NCI-H1930 (cell line): ENCODE measurements around the gene PLEKHG5.
"Not testable (repeated sequence)": the region's sequence is repeated elsewhere in the genome, so short reads cannot be mapped to it uniquely, and the experiment has no call there.

Experiments used
- DNase-seq, 2 experiments: peaks; one replicate each; lab custom pipeline; 2025; lab: John Stamatoyannopoulos, UW

The PLEKHG5 gene

DNA sequence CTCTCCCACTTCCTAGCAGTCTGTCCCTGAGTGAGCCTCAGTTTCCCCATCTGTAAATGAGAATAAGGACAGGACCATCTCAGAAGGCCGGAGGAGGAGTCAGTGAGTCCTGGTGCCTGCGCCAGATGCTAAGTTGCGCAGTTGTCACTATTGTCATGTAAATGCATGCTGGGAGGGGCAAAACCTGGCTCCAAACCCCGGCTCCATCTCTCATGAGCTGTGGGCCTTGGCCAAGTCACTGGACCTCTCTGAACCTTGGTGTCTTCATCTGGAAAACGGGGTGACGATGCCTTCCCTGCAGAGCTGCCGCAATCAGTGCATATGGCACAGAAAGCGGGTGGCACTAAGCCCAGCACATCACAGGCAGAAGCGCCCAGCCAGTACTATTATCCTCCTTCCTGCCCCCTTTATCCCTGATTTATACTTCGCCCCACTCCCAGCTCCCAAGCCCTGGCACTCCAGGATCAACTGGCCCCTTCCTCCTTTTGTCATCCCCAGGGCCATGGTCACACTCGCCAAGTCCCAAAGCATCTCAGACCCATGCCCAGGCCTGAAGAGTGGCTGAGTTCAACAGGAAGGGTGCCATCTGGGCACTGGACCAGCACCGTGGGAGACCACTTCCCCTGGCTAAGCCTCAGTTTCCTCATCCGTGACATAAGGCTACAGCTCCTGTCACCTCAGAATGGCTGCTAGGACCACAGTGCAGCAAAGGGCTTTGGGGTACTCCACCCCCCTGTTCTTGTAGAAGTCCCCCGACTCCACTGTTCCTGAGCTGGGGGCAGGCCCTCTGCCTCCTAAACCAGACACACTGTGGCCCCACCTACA, 4.3 kb upstream of the PLEKHG5 start:
- no peak for DNase-seq

DNA sequence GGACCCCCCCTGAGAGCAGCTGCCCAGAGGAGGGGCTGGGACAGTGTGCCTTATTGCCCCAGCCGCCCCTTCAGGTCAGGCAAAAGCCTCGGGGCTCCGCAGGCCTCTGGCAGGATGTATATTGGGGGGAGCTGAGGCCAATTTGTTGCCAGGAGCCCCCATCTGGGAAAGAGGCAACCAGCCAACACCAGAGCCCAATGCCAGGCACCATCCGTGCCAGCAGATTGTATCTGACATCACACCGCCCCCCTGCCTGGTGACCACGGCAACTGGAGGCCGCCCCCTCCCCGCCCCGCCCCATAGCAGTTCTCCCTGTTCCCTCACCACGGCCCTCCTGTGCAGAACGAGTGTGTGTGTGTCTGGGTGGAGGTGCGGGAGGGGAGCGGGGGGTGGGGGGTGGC, 3.6 kb upstream of the PLEKHG5 start:
- no peak for DNase-seq

DNA sequence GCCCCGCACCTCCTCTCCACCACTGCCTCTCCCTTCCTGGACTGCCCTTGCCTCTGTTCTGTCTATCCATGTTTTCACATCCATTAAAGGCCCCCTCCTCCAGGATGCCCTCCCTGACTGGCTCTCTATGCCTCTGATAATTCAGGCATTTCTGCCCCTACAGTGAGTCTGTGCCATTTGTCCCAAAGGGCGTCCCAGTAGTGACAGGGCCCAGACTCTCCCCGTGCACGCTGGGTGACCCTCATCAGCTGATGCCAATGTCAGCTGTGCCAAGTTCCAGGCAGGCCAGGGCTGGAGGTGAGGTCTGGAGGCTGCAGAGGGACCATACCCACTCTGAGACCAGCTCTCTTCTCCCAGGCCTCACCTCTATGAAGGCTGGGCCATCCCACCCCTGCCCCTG, 3.2 kb upstream of the PLEKHG5 start:
- DNase-seq: no peak

DNA sequence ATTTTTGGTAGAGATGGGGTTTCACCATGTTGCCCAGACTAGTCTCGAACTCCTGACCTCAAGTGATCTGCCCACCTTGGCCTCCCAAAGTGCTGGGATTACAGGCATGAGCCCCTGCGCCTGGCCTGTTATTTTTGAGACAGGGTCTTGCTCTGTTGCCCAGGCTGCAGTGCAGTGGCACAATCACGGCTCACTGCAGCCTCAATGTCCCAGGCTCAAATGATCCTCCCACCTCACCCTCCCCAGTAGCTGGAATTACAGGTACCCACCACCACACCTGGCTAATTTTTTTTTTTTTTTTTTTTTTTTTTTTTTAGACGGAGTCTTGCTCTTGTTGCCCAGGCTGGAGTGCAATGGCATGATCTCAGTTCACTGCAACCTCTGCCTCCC, 2.4 kb upstream of the PLEKHG5 start:
- DNase-seq: not testable (repeated sequence)

DNA sequence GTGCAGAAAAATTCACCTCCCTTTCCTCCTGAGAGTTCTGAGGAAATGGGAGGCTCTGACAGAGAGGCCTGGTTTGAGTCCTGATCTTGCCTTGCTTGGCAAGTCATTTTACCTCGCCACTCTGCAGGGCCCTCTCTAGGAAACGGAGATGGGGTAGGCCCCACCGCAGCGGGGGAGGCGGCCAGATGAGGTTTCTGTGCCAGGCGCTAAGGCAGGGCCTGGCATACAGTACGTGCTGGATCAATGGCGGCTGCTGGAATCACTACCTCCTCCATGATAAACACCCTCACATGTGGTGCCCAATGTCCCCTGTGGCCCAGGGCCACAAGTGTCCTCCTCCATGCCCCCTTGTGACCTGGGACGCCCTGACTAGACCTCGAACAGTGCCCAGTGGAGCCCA, 499 bp upstream of the PLEKHG5 start:
- DNase-seq: no peak

DNA sequence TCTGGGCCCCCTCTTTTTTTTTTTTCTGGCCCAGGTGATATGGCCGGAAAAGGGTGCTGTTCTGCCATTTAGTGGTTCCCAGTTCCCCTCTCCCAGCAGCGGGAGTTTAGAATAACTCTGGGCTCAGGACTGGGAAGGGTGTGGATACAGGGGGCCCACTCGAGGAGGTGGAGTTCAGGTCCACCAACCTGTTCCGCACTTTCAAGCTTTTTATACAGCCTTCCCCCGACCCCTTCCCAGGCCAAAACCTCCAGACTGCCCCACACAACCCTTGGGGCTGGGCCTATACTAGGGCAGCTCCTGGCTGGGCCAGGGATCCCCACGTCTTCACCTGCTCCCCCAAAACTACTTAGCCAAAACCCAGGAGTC, 402 bp downstream of the PLEKHG5 start:
- no peak for DNase-seq

DNA sequence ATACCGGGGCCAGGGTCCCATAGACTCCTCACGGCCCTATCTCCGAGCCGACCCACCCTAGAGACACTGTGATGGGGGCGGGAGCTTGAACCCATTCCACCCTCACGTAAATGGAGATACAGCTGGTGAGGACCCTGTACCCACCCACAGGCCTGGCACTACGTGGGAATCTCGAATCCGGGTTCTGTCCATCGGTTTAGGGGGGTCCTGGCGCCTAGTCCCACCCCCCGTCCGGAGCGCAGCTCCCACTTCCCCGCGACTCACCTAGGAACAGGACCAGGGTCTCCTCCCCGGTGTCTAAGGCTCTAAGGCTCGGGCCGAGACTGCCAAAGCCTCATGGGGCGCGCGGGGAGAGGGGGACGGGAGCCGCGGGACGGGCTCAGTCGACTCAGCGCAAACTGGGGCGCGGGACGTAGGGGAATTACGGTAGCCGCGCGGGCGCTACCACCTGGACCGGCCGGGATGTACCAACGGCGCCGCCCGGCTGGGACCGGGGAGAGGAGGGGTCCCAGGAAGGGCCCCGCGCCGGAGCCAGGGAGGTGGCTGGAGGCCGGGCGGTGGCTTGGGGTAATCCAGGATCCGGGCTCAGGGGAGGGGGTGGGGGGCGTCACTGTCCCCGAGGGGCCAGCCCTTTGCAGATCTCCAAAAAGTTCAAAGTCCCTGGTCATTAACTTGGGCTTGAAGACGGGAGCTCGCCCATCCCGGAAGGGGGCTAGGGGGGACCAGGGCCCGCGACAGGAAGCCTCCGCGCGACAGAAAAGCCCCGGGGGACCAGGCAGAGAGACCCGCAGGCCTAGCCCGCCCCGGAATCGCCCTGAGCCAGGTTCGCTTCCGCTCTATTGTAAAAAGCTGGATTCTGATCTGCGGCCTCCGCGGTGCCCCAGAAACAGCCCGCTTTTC, 1.0 kb downstream of the PLEKHG5 start:
- DNase-seq: peak; percentile 41 to 77

DNA sequence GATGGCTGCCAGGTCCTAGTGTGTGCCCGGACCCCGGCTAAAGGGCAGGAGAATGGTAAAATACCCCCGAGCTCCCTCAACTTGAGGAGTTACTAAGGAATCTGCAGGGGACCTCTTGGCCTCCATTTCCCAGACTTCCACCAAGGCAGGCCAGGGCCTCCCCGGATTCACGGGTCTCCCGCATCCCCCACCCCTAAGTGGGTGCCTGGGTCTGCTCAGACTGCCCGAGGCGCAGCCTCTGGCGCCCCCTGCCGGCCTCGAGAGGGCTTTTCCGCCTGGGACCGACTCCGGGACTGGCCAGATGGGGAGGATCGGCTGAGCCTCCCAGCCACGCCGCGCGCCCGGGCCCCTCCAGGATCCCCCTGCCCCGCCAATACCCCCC, 1.7 kb downstream of the PLEKHG5 start:
- peak; percentile 55 to 74 for DNase-seq

DNA sequence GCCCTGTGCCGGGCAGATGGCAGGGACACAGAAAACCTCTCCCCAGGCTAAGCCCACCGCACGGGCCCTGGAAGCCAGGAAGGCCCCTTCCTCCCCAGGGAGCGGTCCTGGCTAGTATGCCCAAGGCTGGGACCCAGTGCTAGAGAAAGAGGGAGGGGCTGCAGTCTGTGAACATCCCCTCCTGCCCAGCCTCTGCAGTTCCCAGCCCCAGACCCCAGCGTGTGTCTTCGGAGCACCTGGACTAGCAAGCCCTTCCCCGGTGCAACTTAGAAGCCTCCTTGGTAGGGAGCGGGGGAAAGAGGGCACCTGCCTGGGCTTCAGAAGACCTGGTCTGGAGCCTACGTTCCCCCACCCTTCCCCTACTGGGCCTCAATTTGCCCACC, 2.1 kb downstream of the PLEKHG5 start:
- DNase-seq: no peak

DNA sequence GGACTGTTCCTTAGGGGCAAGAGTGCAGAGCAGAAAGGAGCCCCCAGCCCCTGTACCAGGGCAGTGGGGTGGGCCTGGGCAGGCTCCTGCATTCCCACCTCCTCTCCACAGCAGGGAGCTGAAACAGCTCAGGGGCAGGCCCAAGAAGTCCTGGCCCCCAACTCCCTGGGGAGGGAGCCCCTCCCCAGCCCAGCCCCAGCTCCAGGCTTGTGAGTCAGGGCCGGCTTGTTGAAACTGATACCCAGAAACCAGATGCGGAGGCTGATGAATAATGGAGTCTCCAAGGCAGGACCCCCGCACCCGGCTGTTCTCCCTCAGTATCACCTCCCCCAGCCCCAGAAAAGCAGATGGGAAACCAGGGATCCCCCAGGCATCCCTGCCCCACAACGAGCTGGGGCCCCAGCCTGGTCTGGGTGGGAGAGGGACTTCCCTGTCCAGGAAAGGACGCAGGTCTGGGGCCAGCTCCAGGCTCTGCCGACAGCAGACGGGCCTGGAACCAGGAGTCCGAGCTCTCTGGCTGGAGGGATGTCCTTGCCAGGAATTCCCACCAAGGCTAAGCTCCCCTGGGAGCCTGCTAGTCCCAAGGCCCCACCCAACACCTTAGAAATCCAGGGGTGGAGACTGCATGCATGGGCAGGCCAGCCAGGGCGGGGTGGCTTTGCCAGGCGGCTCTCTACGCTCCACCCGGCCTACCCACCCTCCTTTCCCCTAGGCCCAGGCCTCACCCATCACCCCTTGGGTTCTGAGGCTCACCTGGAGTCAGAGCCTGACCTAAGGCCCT, 2.7 kb downstream of the PLEKHG5 start:
- no peak for DNase-seq

DNA sequence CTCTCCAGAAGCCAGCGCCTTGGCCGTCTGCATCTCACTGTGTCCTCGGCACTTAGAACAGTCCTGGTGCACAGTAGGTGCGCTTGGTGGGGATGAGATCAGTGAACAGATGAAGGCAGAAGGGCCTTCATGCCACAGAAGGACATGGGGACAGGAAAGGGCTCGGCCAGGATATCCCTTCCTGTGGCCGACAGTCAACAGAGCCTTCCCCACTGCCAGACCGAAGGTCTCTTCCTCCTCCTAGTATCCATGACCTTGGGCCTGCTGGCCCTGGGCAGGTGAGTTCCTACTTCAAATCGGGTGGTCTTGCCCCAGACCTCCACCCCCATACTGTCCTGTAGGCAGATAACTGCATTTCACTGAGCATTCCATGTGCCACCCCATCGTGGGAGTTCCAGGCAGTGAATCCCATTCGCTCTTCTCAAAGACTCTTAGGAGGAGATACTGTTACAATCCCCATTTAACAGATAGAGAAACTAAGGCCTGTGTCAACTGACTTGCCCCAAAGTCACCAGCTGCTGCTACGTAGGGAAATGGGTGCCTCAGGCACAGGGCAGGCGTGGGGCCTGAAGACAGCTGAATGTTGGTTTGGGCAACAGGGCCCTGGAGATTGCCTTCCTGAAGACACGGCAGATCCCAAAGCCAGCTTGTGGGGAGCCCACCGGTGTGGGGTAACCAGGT, 3.5 kb downstream of the PLEKHG5 start:
- no peak for DNase-seq

DNA sequence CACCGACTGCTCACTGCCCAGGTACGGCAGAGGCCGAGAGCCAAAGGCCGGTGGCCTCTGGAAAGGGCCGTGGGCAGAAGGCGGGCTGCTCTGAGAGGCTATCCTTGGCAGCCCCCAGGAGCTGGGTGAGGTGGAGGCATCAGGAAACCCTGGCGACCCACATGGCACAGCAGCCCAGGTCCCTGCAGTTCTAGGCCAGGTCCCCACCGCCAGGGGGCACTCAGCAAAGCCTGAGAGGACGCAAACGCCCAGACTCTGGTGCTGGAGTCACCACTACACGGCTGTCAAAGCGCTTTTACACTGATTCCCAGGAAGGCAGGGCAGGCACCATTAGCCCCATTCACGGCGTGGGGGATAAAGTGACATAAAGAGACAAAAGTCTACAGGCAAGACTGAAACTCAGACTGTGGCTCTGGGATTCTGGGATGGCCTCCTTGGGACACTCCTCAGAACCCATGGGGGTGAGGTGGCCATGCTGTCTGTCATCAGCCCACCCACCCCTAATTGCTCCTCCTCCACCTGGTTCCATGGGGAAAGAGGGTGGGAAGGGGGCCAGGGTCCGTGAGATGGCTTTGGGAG, 4.9 kb downstream of the PLEKHG5 start:
- peak; percentile 81 to 86 for DNase-seq

DNA sequence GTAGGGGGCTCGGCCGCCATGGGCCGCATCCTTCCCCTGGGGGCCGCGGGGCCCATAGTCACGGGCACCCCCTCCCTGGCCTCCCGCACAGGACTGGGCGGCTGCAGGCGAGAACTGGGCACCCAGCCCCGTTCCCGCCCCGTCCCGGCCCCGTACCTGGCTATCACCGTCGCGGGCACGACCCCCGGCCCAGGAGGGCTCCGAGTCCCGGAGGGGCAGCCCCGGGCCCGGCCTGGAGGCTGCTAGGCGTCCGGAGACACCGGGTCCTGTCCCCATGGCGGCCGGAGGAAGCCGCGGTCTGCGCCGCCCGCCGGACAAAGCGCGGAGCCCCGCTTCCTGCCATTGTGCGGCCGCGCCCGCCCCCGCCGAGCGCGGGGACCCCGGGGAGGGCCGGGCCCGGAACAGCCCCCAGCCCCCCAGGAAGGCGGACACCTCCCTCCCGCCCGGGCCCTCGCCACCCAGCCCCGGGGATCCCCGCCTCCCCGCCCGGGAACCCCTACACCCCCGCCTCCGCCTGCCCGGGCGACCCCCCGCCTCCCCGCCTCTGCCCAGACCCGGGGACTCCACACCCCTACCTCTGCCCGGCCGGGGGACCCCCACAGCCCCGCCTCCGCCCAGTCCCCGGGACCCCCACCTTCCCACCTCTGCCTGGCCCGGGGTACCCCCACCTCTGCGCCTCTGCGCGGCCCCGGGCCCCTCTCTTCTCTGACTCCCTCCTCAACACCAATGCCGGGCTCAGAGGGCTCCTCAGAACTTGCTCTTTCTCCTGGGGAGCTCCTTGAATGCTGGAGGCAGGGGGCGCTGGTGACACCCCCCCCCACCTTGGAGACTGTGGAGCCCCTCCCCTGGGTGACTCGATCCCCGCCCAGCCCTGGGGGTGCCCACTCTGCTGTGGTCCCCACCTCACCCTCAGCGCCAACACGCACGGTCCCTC, 6.0 kb downstream of the PLEKHG5 start:
- no peak for DNase-seq

DNA sequence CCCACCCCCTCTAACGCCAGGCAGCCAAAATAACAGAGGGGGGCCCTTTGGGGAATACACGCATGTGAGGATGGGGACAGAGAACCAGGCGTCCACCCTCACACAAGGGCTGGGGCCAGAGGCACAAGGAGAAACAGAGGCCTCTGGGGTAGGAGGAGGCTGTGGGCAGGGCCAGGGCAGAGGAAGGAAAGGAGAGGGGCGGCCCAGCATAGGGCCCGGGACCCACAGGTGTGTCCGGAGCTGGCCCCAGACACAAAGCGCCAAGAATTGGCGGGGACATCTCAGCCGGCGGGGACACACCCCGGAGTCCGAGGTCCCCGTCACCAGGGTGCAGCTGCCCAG, 6.7 kb downstream of the PLEKHG5 start:
- no peak for DNase-seq

DNA sequence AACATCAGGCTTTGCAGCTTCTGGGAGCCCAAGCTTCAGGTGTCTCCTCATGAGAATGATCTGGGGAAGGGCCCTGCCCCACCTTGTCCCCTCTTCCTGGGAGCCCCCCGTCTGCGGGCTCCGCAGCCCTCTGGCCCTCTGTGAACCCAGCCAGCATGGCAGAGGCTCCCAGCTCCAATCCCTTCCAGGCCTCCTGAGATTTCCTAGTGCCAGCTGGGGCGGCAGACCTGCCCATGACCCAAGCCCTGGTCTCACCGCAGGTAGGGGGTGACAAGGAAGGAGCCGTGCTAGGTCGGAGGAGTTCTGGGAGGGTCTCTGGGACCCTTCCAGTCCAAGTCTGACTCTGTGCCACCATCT, 7.7 kb downstream of the PLEKHG5 start:
- no peak for DNase-seq

DNA sequence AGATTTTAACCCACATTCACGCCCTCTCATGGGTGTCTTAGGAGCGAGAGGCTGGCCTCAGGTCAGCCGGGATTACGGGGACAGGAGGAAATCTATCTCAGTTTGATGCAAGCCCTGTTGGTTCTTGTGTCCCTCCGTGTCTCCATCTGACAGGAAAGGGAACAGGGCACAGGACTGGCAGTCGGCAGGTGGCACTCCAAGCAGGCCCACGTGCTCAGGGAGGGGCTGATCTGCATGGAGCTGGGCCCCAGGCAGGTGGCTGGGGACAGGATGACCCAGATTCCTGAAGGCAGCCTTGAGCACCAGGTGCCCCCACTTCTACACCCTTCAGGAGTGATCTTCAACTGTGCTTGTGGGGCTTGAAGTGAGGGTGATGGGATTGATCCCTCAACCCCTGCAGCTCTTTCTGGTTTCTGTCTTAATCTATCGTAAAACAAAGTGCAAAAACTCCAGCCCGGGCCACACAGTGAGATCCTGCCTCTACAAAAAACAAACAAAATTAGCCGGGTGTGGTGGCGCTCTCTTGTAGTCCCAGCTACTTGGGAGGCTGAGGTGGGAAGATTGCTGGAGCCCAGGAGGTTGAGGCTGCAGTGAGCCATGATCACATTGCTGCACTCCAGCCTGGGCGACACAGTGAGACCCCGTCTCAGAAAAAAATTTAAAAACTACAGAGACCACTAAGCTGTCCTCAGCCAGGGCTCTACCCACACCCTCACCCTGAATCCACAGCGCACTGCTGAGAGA, 8.3 kb downstream of the PLEKHG5 start:
- no peak for DNase-seq

DNA sequence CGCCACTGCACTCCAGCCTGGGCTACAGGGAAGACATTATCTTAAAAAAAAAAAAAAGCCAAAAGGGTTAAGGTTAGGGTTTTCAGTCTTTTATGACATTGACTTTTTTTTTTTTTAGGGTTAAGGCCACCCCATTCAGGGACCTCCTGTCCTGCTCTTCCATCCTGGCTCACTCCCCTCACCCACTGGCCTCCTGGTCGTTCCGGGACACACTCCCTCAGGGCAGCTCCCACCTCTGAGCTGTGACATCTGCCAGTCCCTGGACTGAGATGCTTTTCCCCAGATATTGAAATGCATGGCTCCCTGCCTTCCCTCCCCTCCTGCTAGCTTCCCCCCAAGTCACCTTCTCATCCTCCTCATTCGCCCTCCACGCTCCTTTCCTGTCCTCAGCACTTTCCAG, 9.6 kb downstream of the PLEKHG5 start:
- DNase-seq: no peak

DNA sequence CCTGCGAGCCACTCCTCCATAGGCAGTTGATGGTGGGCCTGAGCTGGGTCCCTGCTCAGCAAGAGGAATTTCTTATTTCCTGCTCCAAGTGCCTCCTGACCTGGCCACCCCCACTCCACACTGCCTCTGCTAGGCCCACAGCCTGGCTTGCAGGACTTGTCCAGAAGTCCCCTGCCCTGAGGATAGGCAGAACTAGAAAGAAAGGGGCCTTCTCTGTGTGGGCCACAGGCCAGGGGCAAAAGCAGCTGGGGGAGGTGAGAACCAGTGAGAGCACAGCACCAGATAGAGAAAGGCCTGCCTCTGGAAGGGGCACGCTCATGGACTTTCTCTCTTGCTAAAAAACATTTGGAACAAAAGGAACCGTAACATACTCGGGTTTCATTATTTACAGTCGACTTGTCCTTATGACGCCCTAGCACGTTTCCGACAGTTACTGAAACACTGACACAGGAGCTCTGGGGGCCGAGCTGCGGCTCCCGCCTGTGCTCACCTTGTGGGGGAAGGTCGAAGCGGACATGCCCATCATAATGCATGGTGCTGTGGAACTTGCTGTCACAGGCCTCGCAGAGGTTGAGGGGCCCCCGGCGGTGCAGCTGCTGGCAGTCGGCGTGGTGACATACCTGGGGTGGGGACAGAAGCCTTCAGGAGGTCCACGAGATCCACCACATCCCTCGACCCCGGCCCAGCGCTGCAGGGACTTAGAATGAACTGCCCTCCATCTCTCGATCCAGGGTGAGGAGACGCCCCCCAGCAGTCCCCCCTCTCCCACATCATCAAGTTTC, 14.2 kb downstream of the PLEKHG5 start:
- no peak for DNase-seq

DNA sequence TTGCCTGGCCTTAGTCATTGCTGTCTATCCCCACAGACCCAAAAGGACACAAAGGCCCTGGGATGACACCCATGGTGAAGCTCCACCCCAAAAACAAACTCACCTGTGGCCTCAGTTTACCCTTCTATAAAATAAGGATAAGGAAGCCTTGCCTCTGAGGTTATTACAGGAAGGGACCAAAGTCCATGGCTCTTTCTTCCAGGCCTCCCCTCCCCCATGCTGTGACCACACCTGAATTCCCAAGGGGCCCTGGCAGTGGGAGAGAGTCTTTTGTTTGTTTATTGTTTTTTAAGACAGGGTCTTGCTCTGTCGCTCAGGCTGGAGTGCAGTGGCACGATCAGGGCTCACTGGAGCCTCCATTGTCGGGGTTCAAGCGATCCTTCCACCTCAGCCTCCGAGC, 15.0 kb downstream of the PLEKHG5 start:
- DNase-seq: no peak
